COLO668 (cell line): Measurements from ENCODE around the gene LAMA1.
A peak's percentile ranks its signal among the peaks of the same experiment; 100 is the strongest.

ENCODE experiments used
- DNase-seq: peaks from one replicate; lab custom pipeline; 2025; ENCODE audit not compliant: unreplicated experiment; lab: John Stamatoyannopoulos, UW

Gene LAMA1

GRCh38 chr18:7116001-7116730 is 1.4 kb downstream of the LAMA1 start:
- peak; percentile 15 for DNase-seq

GRCh38 chr18:7112936-7113335 is 4.7 kb downstream of the LAMA1 start:
- DNase-seq, result no peak

- DNase-seq, result no peak
Observed at GRCh38 chr18:7111134-7111533, 6.5 kb downstream of the LAMA1 start.

- DNase-seq, result no peak
Observed at GRCh38 chr18:7105943-7106342, 11.7 kb downstream of the LAMA1 start.

- DNase-seq, result no peak
Observed at GRCh38 chr18:7105268-7105667, 12.3 kb downstream of the LAMA1 start.

- no peak for DNase-seq
Observed at GRCh38 chr18:7104649-7105048, 12.9 kb downstream of the LAMA1 start.

GRCh38 chr18:7102131-7102530 is 15.5 kb downstream of the LAMA1 start:
- DNase-seq, result no peak

- no peak for DNase-seq
Observed at GRCh38 chr18:7096838-7097237, 20.8 kb downstream of the LAMA1 start.

- DNase-seq, result no peak
Observed at GRCh38 chr18:7094427-7094826, 23.2 kb downstream of the LAMA1 start.

- DNase-seq, result no peak
Observed at GRCh38 chr18:7090771-7091170, 26.8 kb downstream of the LAMA1 start.

GRCh38 chr18:7089369-7089768 is 28.2 kb downstream of the LAMA1 start:
- no peak for DNase-seq

GRCh38 chr18:7084080-7085065 is 33.2 kb downstream of the LAMA1 start:
- DNase-seq, result no peak

- no peak for DNase-seq
Observed at GRCh38 chr18:7082671-7083070, 34.9 kb downstream of the LAMA1 start.

GRCh38 chr18:7079231-7079630 is 38.4 kb downstream of the LAMA1 start:
- DNase-seq, result no peak

- peak; percentile 14 for DNase-seq
Observed at GRCh38 chr18:7072593-7072992, 45.0 kb downstream of the LAMA1 start.

- no peak for DNase-seq
Observed at GRCh38 chr18:7071600-7071999, 46.0 kb downstream of the LAMA1 start.

GRCh38 chr18:7070466-7070865 is 47.1 kb downstream of the LAMA1 start:
- no peak for DNase-seq

- no peak for DNase-seq
Observed at GRCh38 chr18:7068871-7069590, 48.6 kb downstream of the LAMA1 start.

GRCh38 chr18:7066965-7067555 is 50.5 kb downstream of the LAMA1 start:
- DNase-seq, result no peak

- no peak for DNase-seq
Observed at GRCh38 chr18:7065736-7066135, 51.9 kb downstream of the LAMA1 start.

GRCh38 chr18:7064346-7064745 is 53.3 kb downstream of the LAMA1 start:
- DNase-seq, result no peak
